ENCODE results near the gene NSFL1C.
"Not testable (repeated sequence)": the region's sequence is repeated elsewhere in the genome, so short reads cannot be mapped to it uniquely, and the experiment has no call there.

NSFL1C gene

DNA sequence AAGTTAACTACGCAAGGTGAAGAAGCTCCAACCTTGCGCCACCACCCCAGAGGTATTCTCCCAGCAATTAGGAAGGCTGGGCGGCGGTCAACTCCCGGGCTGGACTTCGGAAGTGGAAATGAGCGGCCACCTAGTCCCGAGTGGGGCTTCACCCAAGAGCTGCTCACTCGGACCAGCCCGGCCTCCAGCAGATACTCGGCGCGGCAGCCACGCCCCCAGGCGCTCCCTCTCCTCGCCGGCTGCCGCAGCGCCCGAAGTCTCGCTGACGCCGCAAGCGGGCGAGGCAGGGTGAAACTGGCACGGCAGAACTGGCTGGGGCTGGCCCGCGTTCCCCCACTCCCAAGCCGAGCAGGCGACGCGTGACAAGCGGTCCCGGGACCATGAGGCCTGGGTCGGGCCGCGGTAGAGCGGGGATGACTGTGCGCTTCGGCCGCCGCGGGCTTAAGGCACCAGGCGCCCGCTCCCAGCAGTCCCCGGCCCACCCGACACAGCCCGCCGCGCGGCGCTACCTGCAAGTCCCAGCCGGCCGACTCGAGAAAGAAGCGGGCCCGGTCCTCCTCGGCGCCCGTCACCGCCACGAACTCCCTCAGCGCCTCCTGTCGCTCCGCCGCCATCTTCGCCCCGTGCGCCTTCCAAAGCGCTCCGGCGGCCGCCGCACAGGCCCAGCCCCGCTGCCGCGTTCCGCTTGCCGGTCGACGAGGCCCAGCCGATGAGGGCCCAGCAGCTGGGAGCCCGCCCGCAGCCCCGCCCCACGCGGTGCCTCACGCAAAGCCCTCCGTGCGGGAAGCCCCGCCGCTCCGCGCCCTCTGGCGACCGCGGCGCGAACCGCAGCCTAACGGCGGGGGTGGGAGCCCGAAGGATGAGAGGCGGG, at the start of gene NSFL1C:
TSS of gene NSFL1C (minus strand) at position 639 of the 871 bp plus-strand sequence. CDS start at position 614, 25 bp downstream.
- peak; percentile 33 for DNase-seq

DNA sequence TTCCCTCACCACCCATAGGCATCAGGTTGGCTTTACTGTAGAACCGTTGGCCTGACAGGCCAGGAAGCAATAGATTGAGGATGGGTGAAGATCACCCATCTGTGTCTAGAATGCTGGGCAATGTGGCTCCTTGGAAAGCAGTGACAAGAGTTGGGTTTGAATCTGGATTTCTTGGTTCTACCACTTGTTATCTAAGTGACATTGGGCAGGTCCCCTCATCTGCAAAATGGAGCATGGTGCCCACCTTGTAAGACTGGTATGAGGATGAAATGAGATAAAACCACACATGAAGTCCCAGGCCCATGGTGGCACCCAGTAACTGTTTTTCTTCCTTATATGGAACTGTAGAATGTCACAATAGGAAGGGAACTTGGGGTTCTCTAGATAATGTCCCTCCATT, 47.2 kb upstream of the NSFL1C start:
- DNase-seq = no peak

DNA sequence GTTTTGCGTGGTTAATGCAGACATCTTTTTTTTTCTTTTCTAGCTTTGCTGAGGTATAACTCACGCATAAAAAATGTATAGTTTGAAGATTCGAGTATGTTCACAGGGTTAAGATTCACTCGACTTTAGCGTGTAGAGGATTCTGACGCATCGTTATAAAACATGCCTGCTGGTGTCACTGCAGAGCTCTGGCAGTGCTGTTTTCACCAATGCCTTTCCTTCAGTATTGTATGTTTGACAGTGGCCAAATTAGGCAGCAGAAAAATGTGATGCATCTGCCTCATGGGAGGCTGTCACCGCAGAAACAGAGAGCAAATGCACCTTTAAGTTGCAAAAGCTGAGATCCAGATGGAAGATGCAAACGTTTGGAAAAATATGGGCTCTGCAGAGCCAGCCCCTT, 42.6 kb upstream of the NSFL1C start:
- DNase-seq = no peak

DNA sequence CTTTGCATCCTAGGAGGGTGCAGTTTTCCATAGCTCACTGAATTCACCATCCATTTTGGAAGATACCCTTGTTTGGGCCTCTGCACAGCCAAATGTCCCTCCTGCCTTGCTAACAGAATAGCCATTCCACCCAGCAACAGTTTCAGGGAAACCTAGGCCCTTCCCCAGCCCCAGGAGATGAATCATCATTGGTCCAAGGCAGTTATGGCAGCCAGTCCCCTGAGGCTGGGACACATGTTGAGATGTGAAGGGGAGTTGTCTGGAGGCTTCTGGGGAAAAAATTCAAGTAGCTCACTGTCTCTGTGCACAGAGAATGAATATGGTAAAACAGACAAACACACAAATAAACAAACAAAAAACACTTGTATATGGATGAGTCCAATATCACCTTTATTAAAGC, 41.9 kb upstream of the NSFL1C start:
- DNase-seq = no peak

DNA sequence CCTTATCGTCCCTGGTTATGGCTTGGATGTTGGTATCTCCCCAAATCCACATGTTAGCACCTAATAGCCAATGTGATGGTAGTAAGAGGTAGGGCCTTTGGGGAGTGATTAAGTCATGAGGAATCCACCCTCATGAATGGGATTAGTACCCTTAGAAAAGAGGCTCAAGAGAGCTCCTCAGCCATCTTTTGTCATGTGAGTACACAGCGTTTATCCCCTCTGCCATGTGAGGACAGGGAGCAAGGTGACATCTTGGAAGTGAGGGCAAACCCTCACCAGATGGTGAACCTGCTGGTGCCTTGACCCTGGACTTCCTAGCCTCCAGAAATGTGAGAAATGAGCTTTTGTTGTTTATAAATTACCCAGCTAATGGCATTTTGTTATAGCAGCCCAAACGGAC, 40.6 kb upstream of the NSFL1C start:
- DNase-seq = no peak

DNA sequence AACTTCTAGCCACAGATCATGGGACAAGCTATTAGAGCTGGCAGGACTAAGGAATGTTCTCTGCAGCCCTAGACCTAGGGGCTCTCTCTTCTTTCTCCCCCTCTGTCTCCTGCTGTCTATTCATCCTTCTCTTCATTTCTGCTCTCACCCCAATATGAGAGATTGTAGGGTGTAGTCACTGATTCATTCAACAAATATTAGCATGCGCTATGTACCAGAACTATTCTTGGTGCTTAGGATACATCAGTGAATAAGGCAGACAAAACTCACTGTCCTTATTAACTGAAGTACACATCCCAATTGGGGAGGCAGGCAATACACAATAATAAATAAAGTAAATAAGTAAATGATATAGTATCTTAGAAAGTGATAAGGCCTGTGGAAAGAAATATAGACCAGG, 39.2 kb upstream of the NSFL1C start:
- DNase-seq = no peak

DNA sequence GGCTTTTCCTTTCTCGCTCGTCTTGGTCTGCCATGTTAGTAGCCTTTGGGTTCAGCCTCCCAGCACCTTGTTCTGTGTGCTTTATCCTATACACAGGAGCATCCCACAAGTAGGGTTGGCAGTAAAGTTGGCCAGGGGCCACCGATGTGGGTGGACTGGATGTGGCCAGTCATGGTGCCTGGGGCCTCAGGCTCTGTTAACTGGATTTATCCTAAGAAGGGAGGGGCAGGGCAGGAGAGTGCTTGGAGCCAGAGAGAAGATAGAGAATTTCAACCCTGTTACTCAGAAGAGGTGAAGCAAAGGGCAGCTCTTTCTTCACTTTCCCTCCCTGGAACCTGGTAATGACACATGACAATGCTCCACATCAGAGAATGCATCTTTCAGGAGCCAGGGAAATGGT, 38.7 kb upstream of the NSFL1C start:
- DNase-seq = no peak

DNA sequence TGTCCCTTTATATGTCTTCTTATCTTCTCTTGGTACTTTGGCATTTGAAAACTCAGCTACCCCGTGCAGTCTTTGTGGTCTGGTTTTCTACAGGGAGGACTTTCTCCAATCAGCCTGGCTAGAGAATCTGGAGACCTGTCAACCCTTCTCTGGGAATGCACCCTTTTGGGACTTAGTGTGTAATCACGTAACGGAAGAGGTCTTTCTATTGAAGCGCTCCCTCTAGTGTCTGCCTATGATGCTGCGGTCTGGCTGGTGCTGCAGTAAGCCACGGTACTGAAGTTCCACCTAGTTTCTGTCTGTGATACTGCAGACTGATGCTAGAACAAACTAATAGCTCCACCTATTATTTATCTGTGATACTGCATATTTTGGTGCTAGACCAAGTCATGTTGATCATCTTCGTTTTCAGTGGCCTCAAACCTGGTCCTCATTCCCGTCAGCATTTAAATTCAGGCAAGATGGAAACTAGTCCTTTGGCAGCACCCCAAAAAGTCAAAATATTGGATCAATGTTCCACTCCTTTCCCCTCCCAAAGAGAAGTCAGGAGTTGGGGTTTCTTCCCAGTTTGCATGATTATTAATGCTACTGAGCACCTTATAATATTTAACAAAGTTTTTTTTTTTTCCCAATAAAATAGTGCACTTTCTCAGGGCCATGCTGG, 37.0 kb upstream of the NSFL1C start:
- peak; percentile 58 for DNase-seq

DNA sequence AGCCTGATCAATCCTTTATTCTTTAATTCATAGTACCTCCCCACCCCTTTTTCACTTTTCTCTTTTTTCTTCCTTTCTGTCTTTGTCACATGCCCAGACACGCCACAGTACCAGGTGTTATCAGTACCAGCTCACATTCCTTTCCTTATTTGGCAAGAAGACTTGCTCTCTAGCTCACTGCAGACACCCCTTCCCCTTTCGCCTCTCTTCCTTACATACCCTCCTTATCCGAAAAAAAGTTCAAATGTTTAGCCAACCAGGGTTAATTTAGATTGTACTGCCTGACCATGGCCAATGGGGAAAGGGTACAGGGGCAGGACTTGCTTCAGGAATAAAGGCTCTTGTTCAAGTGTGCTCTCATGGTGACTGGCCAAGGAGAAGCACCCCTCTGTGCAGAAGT, 33.8 kb upstream of the NSFL1C start:
- DNase-seq = no peak

DNA sequence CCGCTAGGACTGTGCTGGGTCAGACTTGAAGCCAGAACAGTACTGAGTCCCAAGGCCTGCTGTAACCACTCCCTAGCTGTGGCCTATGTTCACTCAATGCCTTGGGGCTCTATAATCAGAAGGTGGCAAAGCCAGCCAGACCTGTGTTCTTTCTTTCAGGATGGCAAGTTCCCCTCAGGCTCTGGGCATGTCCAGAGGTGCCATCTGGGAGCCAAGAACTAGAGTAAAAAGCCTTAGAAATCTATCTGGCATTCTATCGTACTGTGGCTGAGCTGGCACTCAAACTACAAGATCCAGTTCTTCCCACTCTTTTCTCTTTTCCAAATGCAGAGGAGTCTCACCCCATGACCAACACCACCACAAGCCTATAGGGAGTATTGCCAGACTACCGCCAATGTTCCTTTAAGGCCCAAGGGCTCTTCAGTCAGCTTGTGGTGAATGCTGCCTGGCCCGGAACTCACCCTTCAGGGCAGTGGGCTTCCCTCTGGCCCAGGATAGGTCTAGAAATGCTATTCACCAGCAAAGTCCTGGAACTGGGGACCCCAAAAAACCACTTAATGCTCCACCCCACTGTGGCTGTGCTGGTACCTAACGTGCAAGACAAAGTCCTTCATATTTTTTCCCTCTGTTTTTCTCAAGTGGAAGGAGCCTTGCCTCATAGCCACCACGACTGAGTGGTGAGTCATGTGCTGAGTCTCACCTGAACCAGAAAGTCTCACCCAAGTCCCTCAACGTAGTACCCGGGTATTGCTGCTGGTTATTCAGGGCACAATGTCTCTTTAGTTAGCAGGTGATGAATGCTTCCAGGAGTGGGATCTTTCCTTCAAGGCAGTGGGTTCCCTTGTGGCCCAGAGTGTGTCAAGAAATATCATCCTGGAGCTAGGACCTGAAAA, 33.1 kb upstream of the NSFL1C start:
- no peak for DNase-seq

DNA sequence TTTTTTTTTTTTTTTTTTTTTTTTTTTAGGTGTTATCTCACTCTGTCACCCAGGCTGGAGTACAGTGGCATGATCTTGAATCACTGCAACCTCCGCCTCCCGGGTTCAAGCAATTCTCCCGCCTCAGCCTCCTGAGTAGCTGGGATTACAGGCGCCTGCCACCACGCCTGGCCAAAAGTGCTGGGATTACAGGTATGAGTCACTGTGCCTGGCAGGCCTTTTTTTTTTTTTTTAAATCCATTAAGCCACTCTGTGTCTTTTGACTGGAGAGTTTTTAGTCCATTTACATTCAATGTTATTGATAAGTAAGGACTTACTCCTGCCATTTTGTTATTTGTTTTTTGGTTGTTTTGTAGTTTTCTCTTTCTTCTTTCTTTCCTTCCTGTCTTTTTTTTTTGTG, 30.7 kb upstream of the NSFL1C start:
- not testable (repeated sequence) for DNase-seq

DNA sequence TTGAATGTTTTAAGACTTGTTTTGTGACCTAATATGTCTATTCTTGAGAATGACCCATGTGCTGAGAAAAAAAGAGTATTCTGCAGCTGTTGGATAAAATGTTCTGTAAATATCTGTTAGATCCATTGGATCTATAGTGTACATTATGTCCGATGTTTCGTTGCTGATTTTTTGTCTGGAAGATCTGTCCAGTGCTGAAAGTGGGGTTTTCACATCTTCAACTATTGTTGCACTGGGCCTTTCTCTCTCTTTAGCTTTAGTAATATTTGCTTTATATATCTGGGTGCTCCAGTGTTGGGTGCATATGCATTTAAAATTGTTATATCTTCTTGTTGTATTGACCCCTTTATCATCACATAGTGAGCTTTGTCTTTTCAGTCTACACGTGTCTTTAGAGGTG, 30.3 kb upstream of the NSFL1C start:
- no peak for DNase-seq

DNA sequence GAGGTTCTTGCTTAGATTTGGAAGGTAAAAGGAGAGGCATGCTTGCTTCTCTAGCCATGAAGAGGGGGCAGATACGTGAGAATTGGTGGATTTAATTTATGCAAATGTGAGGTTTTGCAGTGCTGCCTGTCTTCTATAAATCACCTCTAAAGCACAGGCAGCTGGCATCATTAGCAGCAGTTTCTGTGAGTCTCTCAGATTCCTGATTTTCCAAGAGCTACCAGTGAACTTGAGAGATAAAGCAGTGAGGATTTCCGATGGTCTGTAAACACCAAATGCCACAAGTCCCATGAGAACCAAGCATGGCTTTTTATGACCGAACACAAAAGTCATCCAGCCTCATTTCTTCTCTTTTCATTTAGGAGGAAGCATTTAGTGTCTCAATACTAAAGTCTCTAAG, 27.8 kb upstream of the NSFL1C start:
- DNase-seq = no peak

DNA sequence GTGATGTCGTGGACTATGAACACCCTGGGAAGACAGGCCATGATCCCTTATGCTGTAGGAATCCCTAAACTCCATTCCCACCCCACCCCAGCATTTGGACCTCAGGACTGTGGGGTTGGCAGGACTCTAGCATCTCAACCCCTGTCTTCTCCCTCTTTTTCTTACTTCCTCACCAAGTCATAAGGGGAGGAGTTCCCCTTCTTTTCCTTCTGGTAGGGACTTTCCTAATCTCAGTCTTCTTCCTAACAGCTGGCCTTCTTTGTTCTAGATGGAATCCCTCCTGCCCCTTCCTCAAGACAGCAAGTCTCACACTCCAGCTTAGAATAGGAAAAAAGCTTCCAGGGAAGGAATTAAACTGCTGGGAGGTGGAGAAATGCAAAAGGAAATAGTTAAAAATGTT, 26.9 kb upstream of the NSFL1C start:
- no peak for DNase-seq

DNA sequence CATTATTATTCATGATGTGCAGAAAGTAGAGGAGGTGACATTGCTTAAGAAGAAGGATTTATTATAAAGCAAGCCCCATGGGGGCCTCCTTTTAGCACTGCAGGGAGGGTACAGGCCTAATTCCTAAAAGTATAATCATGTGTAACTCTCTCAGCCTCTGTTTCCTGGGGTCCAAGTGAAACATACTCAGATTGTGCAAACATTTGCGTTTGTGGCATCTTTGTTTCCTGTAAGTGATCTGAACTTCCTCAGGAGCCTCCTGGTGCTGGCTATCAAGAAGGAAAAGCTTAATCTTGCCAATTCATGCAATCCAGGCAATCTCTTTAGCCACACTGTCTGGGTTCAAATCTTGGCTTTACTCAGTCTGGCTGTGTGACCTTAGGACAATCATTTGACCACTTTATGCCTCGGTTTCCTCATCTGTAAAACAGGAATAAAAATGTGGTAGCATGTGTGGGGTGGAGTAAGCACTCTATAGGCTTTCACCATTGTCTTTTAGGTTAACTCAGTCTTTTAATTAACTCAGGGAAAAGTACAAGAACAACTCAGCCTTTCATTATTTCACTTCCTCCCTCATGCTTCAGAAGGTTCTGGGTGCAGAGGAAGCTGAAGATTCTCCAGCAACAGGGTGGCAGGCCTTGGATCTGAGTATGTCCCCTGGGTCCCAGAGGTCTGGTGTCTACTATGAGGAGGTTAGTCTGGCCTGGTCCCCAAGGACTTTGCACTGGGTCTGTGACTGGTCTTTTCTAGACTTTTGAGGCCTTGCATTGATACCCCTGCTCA, 25.4 kb upstream of the NSFL1C start:
- no peak for DNase-seq

DNA sequence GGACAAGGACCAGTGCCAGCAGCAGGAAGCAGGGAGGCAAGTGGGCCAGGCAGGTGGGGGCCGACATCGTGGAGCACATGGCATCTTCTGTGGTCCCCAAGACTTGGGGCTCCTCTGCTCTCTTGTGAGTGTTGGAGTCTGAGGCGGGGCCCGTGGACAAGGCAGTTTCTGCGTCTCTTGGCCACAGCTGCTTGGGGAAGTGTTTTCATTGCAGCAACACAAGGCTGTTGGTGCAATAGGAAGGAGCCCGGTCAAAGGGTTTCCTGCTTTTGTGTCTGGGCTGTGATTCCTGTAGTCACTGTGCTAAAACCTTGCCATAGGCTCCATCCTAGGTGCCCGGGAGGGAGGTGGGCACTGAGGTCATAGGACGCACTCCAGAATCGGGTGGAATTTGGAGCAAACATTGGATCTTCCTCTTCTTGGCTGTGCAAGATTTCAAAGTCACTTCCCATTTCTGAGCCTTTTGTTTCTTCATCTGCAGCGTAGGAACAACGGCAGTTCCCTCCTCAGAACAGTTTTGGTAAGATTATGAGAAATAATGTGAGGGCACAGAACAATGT, 24.7 kb upstream of the NSFL1C start, which contains the start of gene SIRPB2:
TSS of gene SIRPB2 (minus strand) at position 140 of the 560 bp plus-strand sequence. CDS start at position 79, 61 bp downstream.
- DNase-seq = no peak

DNA sequence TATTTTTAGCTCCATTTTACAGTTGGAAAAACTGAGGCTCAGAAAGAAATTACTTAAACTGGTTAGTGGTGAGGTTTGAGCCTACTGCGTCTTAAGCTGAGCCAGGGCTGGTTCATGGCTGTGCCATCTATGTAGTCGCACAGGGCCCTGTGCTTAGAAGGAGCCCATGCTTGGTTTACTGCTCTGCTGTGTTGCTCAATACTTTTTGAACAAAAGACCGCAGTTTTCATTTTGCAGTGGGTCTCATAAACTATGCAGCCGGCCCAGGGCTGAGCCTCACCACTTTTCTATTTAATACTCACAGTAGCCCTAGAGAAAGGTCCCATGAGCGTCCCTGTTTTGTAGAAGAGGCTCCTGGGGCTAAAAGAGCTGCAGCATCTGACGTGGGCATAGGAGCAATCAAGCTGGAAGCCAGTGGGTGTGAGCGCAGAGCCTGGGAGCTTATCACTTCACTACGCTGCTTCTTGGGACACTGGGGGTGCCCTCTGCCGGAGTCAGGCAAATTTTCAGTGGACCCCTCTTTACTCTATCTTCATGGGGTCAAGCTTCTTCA, 24.1 kb upstream of the NSFL1C start:
- no peak for DNase-seq

DNA sequence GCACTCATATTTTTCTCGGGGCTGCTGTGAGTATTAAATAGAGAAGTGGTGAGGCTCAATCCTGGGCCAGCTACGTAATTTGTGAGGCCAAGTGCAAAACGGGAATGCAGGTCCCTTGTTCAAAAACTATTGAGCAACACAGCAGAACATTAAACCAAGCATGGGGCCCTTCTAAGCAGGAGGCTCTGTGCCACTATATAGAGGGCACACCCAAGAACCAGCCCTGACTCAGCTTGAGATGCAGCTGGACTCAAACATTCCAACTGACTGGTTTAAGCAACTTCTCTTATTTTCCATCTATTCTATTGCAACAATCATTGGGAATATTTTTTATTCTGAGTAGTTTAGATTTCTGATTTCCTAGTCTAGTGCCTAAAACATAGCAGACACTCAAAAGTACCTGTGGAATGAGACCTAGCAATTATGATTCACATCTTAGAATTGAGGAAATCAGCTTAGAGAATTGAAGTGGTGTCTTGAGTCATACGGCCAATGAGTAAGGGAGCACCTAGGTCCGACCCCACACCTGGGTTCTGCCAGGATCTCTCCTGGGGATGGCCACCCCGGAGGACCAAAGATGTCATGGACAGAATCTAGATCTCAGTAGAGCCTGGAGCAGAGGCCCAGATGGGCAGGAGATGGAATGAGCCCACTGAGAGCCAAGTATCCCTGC, 23.3 kb upstream of the NSFL1C start:
- DNase-seq = no peak

DNA sequence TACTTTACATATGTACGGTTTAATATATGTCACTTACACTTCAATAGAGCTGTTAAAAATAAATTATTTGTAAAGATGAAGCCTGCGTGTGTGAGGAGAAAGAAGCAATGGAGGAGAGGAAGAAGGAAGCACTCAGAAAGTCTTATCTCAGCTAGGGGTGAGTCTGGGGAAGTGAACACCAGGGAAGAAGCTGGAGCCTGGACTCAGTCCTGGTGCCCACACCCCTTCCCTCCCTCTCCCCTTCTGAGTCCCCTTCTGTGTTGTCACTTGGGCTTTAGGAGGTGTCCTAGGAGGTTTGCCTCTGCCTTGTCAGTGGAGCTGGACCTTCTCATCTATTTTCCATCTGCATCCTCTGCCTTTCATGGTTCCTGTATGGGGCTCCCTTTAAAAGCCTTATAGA, 22.7 kb upstream of the NSFL1C start:
- no peak for DNase-seq

DNA sequence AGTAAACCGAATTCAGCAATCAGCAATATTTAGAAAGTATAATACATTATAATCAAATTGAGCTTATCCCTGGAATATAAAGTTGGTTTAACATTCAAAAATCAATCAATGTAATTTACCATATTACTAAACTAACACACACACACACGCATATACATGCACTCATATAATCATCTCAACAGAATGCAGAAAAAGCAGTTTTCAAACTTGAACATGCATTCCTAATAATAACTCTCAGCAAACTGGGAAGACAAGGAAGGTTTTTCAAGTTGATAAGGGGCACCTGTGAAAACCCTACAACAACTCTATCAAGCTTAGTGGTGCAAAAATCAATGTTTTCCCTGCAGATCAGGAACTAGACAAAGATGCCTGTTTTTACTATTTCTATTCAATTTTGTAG, 19.9 kb upstream of the NSFL1C start:
- no peak for DNase-seq

DNA sequence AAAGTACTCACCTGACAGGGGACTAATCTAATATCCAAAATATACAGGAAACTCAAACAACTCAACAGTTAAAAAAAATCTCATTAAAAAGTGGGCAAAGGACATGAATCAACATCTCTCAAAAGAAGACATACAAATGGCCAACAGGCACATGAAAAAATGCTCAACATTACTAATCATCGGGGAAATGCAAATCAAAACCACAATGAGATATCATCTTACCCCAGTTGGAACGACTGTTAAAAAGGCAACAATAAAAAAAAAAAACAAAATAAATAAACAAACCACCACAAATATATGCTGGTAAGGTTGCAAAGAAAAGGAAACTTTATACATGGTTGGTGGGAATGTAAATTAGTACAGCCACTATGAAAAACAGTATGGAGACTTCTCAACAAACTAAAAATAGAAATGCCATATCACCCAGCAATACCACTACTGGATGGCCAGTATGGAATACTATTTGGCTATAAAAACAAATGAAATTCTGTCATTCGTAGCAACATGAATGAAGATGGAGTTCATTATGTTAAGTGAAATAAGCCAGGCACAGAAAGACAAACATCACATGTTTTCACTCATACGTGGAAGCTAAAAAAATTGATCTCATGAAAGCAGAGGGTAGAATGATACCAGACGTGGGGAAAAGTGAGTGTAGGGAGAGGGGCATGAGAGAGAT, 17.9 kb upstream of the NSFL1C start:
- DNase-seq = no peak

All from NCI-H187 treated with DMSO at 0.1 percent for 48 hours (cell line).